Measurements from ENCODE around the gene ARAP2.
"Not testable (repeated sequence)": the region's sequence is repeated elsewhere in the genome, so short reads cannot be mapped to it uniquely, and the experiment has no call there.

ARAP2 gene

GRCh38 chr4:36214735-36215485, 29.4 kb downstream of the ARAP2 start:
- DNase-seq = no peak

DNA sequence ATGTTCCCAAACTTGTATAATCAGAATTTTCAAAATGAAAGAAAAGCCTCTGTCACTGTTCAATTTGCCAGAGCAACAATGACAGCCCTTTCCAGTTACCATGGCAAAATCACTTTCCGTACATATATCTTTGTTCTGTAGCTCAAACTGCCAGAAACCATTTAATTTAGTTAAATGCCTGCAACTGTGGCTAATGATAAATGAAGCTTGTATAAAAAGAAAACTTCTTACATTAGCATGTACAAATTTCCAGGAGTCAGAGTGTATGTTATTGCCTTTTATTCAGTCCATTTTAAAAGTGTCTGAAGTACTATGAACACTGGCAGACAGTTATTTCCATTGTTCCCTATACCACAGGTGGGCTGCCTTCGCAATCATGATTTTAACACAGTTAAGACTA, 30.3 kb downstream of the ARAP2 start:
- DNase-seq = no peak

- no peak for DNase-seq
Observed at GRCh38 chr4:36211084-36211483, 33.2 kb downstream of the ARAP2 start.

- no peak for DNase-seq
Observed at GRCh38 chr4:36209941-36210649, 34.2 kb downstream of the ARAP2 start.

DNA sequence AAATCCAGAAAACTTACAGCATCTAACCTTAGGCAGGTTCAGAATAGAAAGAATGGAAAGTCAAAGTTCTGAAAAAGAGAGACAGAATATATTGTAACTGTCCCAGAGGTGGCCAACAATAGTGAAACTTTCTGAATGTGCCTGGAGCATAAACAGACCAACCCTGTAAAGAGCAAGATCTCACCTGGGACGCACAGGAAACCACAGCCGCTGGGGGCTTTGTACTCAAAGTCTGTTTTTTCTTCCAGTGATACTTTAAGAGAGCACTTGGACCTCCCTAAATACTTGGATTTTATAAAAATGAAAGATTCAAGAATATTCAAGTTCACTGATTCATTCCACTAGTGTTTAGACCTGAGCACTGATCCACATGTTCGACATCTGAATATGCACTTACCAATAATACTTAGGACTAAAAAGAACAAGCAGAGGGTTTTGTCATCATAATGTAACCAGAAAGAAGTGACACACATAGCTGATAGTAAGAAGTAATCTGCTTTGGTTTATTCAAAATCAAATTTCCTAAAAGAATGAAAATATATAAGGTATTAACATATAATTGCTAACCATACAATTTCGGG, 35.3 kb downstream of the ARAP2 start:
- DNase-seq = no peak

DNA sequence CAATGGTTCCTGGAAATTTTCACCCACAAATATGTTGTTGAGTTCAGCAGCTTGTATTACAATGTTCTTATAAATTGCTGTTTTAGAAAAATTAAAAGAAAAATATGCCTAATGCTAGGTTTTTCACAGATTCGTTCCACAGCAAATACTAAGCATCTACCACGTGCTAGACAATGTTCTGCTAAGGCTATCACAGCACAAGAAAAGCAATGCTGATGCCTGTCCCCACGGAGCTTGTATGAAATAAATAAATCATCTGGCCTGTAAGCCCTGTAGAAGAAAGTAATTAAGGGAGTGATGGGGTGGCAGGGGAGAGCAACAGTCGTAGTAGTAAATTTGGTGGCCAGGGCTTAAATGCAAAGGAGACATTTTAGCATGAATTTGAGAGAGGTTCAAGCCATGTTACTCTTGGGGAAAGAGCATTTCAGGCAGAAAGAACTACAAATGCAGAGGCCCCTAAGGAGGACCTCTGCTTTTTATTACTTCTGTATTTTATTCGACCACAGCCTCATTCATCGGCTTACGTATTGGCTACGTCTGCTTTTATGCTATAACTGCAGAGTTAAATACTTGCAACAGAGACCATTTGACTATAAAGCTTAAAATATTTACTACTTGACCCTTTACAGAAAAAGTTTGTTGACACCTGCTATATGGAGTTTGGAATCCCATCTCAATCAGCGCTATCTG, 36.3 kb downstream of the ARAP2 start:
- no peak for DNase-seq

GRCh38 chr4:36207367-36207766, 36.9 kb downstream of the ARAP2 start:
- no peak for DNase-seq

DNA sequence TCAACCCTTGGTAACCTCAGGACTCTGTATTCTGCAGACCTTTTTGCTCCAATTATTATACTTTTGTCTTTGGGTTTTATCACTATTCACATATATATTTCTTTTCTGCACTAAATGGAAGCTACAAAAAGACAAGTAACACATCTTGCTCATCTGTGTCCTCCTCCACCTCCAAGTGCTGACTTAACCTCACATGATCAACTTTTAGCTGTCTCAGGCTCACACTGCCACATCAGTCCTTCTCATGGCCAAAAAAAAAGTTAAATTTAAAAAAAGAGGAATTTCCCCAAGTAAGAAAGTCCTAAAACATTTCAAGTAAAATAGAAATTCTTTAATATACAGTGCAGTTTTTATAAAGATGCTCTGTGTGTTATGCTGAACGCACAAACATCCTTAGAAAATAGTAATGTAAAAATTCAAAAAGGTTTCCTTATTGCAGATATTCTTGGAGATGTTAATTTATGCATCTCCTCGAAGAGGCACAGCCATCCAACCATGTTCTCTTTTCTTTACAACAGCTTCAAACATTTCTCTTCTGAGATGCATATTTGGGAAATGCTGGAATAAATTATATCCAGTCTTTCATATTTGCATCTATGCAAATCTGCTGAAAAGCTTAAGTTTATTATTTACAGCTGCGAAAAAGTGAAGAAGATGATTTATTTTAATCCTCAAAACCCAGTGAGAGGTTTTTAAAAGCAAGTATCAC, 37.6 kb downstream of the ARAP2 start:
- DNase-seq = no peak

GRCh38 chr4:36206012-36206411, 38.3 kb downstream of the ARAP2 start:
- DNase-seq = no peak

DNA sequence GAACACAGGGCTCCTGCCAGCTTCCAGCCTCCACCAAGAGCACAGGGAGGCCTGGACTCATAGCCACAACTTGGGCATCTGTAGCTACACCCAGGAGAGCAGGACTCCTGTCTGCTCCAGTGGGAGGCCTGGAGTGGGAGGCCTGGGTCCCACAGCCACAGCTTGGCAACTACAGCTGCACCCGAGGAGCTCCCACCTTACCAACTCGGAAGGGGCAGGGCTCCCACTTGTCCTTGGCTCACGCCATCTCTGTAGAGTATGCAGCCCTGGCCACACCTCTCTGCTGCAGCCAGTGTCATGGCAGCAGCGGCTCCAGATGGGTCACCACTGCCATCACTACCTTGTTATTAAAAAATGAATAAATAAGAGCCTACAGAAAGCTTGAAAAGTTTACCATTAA, 45.5 kb downstream of the ARAP2 start:
- DNase-seq = no peak

GRCh38 chr4:36198068-36198808, 46.1 kb downstream of the ARAP2 start:
- no peak for DNase-seq

DNA sequence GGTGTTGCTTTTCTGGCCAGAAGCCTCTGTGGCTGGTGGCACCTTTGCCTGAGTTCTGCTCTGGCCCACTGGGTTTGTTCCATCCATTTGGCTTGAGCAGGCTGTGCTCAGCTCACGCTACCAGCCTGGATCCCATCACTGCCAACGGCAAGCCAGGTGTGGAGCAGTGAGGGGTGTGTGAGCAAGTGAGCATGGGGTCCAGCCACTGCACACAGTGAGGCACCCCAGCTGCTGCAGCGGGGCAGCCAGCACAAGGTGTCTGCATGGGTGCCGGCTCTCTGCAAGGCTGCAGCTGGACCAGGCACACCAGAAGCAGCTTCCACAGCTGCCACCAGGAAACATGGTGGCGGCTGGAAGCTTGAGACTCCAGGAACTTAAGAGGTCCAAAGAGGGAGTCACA, 46.8 kb downstream of the ARAP2 start:
- DNase-seq = no peak

DNA sequence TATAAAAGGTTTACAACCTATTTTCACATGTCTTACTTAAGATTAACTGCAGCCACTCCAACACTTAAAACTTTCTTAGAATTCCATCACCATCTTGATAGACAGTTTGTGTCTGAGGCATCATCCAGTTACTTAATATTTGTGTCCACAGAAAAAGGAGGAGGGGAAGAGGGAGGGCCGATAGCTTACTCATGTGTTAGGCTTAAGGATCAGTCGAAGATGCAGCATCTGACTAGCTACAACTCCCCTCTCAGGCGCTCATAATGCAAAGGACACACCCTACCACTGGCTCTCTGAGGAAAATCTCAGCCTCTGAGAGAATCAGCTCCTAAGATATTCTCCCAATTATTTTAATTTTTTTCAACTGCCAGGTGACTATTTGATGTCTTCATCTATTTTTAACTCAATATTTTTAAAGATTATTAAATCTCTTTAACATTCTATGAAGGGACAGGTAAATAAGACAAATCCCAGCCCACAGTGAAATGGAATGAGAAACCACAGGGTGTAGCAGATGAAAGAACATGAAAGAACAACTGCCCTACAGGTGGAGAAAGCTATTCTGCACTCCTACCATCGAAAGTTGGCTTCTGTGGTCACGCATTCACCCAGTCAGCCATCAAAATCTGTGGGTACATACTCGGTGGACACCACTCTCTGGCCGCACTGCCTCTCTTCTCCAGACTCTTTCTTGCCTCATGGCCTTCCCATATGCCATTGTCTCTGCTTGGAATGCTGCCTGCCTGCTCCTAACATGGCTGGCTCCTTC, 48.0 kb downstream of the ARAP2 start:
- DNase-seq = no peak

GRCh38 chr4:36192922-36193321, 51.4 kb downstream of the ARAP2 start:
- DNase-seq = no peak

DNA sequence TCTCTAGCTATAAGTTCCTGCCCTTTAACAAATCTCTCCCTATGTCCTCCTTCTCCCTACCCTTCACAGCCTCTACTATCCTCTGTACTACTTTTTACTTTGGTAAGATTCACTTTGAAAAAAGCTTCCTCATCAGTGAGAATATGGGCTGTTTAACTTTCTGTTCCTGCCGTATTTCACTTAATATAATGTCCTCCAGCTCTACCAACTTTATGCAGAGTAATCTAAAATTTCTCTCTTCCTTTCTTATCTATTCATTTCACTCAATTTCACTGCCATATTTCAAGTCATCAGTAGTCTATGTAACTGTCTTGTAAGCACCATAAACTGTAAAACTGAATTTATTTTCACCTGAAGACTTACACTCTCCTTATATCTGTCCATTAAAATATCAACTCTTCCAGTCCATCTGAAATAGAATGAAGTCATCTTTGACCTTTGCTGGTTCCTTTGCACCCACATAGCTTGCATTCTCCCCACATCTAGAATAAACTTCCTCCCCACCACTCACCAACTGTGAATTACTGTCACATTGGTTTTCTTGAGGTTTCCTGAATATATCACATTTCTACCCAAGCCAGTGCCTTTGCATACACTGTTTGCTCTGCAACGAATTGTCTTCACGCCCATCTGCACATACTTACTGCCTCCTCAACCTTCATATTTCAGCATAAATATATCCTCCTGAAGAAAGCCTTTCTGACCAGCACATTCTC, 54.6 kb downstream of the ARAP2 start:
- DNase-seq = no peak

GRCh38 chr4:36187723-36188333, 56.5 kb downstream of the ARAP2 start:
- no peak for DNase-seq

- DNase-seq = no peak
Observed at GRCh38 chr4:36183665-36184393, 60.5 kb downstream of the ARAP2 start.

DNA sequence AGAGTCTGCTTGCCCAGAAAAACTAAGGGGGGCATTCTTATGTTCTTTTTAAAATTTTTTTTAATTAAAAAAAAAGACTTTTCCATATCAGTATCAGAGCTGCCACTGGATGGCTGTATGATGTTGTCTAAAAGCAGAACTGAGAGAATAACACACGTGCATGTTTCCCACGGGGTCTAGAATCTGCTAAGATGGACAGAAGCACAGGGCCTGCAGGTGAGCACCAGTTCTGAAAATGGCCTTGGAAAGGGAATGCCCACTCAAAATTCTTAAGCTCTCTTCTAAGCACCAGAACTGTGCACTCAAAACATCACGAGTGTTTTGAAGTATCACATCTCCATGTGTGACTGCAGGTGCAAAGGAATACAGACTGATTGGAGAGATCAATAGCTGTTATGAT, 61.1 kb downstream of the ARAP2 start:
- DNase-seq = no peak

GRCh38 chr4:36182315-36182714, 62.0 kb downstream of the ARAP2 start:
- not testable (repeated sequence) for DNase-seq

- DNase-seq = no peak
Observed at GRCh38 chr4:36180206-36180605, 64.1 kb downstream of the ARAP2 start.

All from stimulated activated CD4-positive, alpha-beta T cell treated with anti-CD3 and anti-CD28 coated beads, Interleukin-15, amount 100 ng/mL, for 24 hours (primary cell).